Left ventricle myocardium inferior (tissue), 1 donor: ENCODE data around the gene SBK2. TPM values are rescaled to one million over a fixed set of nuclear protein-coding genes. Genes with fewer than 3 reads are reported as not detected.

Source experiments
- DNase-seq: peaks from one replicate; pipeline ENCODE4 v3.0.0-alpha.2; 2020
- H3K27ac ChIP-seq: fragments of 200-600 bp; replicated peaks from 2 replicates; pipeline ENCODE4 v1.8.0; 2021
- H3K27me3 ChIP-seq: fragments of 200-600 bp; 2 replicates; pipeline ENCODE4 v1.8.0; 2021; ENCODE audit warnings: low read depth
- H3K36me3 ChIP-seq: fragments of 200-600 bp; 2 replicates; pipeline ENCODE4 v1.8.0; 2021
- H3K4me1 ChIP-seq: fragments of 200-600 bp; 2 replicates; pipeline ENCODE4 v1.8.0; 2021
- H3K4me3 ChIP-seq: fragments of 200-600 bp; 2 replicates; pipeline ENCODE4 v1.8.0; 2021; ENCODE audit warnings: mild to moderate bottlenecking, moderate library complexity
- H3K9me3 ChIP-seq: fragments of 200-600 bp; replicated peaks from 2 replicates; pipeline ENCODE4 v1.8.0; 2021
- intact Hi-C: fragments of 100-400 bp; cut with micrococcal nuclease; formaldehyde crosslinking; loops from one replicate; pipeline ENCODE4 v1.11.0; 2022
- total RNA-seq: library from RNA; stranded (reverse); fragmentation: NEBNext Ultra II Directional; extraction: Animal tissue kit (Norgen Biotek cat#: 25700); gene quantifications from one replicate; pipeline ENCODE4 v1.2.1, GENCODE V29; 2021
- TF ChIP-seq, protein P1 (sequence below): fragments of 200-600 bp; IDR thresholded peaks from 2 replicates; pipeline ENCODE4 v1.8.0; 2021; ENCODE audit warnings: antibody characterized with exemption, mild to moderate bottlenecking, borderline replicate concordance
- donor health status: DM: no; HTN: yes; CAD: no; lungs with severe emphysema.

SBK2 gene
- total RNA-seq, 1 donor from 2014 or later: 6.5 TPM

DNA sequence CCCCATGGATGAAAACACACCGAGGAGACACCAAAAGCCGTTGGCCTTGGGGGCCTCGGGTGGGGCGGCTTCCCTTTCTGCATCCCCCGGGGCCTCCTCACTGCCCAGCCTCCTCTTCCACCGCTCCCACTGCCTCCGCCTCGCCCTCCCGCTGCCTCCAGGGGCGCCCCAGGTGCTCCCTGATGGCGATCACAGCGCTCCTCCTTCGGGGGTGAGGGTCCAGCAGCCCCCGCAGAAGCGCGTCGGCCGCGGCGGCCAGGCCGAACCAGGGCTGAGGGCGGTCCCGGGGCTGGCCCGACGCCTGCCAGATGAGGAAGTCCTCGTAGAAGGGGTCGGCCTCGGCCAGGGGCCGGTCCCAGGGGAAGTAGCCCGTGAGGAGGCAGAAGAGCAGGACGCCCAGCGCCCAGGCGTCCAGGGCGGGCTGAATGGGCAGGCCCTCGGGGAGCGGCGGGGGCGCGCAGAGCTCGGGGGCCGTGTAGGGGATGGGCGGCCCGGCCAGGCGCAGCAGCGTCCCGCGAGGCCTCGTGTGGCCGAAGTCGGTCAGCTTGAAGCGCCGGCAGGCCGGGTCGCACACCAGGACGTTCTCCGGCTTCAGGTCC is 7.2 kb downstream of the SBK2 start:
- H3K4me1 ChIP-seq: peaks cover 15% of the 10 kb centered on the region
- H3K36me3 ChIP-seq: no peaks in the 10 kb centered on the region
- no peak overlapping the region for H3K27ac ChIP-seq
- no peak for DNase-seq
- H3K27me3 ChIP-seq: peaks cover 25% of the 10 kb centered on the region
- intact Hi-C loops: no loop called here
- TF ChIP-seq, protein P1, sequence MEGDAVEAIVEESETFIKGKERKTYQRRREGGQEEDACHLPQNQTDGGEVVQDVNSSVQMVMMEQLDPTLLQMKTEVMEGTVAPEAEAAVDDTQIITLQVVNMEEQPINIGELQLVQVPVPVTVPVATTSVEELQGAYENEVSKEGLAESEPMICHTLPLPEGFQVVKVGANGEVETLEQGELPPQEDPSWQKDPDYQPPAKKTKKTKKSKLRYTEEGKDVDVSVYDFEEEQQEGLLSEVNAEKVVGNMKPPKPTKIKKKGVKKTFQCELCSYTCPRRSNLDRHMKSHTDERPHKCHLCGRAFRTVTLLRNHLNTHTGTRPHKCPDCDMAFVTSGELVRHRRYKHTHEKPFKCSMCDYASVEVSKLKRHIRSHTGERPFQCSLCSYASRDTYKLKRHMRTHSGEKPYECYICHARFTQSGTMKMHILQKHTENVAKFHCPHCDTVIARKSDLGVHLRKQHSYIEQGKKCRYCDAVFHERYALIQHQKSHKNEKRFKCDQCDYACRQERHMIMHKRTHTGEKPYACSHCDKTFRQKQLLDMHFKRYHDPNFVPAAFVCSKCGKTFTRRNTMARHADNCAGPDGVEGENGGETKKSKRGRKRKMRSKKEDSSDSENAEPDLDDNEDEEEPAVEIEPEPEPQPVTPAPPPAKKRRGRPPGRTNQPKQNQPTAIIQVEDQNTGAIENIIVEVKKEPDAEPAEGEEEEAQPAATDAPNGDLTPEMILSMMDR: no peak
- H3K9me3 ChIP-seq: no peaks in the 10 kb centered on the region
- H3K4me3 ChIP-seq: no peak overlapping the region

DNA sequence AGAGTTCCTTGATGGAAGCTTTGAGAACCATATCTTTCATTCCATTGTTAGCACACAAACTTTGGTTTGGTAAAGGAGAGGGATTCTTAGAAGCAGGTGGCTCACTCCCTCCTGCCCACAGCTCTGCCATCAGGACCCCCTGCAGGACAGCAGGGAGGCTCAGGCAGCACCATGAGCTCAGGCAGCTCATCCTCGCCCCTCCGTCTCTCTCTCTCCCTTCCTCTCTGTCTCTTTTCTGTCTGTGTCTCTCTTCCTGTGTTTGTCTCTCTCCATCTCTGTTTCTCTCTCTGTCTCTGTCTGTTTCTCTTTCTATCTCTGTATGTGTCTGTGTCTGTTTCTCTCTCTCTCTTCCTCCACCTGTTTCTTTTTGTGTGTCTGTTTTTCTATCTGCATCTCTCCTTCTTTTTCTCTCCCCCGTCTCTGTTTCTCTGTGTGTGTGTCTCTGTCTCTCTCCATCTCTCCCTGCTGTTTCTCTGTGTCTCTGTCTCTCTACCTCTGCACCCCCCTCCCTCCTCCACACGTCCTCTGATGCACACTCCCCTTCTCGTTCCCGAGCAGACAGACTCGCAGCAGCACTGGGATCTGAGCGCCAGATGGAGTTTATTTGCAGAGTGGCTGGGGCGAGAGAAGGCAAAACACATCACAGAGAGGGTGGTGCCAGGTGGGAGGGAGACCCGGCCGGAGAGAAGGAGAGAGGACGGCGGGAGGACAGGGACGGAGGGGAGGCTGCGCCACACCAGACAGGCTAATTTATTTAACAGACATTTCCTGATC is 8.7 kb downstream of the SBK2 start:
- H3K36me3 ChIP-seq: no peaks in the 10 kb centered on the region
- H3K4me3 ChIP-seq: no peak overlapping the region
- H3K9me3 ChIP-seq: no peaks in the 10 kb centered on the region
- intact Hi-C loops: no loop called here
- H3K27me3 ChIP-seq: peaks cover 25% of the 10 kb centered on the region
- H3K4me1 ChIP-seq: peaks cover 15% of the 10 kb centered on the region
- H3K27ac ChIP-seq: no peak overlapping the region
- TF ChIP-seq, protein P1: no peak
- no peak for DNase-seq

DNA sequence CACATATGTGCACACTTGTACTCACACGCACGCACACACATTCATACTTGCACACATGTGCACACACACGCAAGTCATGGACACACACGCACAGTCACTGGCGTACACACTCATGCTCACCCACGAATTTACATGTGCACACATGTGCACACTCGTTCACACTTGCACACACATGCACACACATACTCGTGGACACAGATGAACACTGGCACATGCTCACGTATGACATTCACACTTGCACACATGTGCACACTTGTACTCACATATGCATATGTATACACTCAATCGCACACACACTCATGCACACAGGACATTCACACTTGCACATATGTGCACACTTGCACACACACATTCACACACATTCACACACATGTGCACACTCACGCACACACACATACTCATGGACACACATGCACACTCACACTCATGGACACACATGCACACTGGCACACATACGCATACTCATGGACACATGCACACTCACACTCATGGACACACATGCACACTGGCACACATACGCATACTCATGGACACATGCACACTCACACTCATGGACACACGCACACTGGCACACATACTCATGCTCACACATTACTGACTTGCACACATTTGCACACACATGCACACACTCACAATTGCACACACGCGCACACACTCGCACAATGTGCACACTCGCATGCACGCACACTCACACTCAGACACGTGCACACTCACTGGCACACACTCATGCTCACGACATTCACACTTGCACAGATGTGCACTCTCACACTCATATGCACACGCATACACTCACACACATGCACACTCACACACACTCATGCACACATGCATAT is 9.5 kb downstream of the SBK2 start:
- Histone ChIP-seq H3K27me3 (peaks cover 25% of the 10 kb centered on the region), H3K4me3 (no peak overlapping the region), H3K4me1 (peaks cover 15% of the 10 kb centered on the region), H3K36me3 (no peaks in the 10 kb centered on the region), H3K27ac (no peak overlapping the region), H3K9me3 (no peaks in the 10 kb centered on the region)
- DNase-seq: no peak
- TF ChIP-seq, protein P1: no peak
- intact Hi-C loops: no loop called here

DNA sequence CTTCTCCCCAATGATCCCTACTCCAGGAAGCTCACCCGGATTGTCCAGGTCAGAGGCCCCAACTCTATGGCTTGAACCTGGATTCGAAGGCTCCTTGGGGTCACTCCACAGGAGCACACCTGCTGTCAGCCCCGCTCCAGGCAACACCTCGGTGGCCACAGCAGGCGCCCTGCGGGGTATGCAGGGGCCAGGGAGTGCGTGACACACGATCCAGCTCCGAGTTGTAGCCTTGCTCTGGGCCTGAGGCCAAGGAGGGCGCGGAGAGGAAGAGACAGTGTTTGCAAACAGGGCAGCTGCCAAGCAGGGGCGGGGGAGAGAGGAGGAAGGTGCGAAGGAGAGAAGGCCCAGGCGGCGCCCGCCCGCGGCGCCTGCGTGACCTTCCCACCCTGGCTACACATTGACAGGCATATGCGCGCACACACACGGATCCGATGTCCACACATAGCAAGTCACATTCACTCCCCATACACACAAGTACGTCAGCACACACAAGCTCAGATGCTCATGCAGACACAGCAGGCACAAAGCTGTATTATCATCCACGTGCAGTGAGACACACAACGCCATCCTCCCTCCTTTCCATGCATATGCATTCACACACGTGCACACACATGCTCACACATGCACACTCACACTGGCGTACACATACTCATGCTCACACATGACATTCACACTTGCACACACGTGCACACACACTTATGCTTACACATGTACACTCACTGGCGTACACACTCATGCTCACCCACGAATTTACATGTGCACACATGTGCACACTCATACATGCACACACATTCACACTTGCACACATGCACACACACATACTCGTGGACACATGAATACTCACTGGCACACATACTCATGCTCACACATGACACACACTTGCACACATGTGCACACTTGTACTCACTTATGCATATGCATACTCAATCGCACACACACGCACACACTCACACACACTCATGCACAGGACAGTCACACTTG is 10.4 kb downstream of the SBK2 start:
- Histone ChIP-seq H3K27ac (peak overlapping the region; percentile 81), H3K4me3 (peak overlapping the region; percentile 38), H3K27me3 (peaks cover 24% of the 10 kb centered on the region), H3K9me3 (no peaks in the 10 kb centered on the region), H3K36me3 (no peaks in the 10 kb centered on the region), H3K4me1 (peaks cover 20% of the 10 kb centered on the region)
- intact Hi-C loops: no loop called here
- DNase-seq: peak; percentile 82
- TF ChIP-seq, protein P1: no peak
